OCI-LY7 (cell line): ENCODE data around the gene HTT.

Experiments
- EZH2phosphoT487 ChIP-seq: fragments of 200-600 bp; sonication (generic); IDR thresholded peaks from 2 replicates; pipeline ENCODE4 v1.6.1; 2018; ENCODE audit warnings: low read depth, borderline replicate concordance, mild to moderate bottlenecking, mixed run types, antibody characterized with exemption, low read length, moderate library complexity, mixed read lengths
- TF ChIP-seq, protein P1 (sequence below): fragments of 200-600 bp; sonication (generic); conservative IDR thresholded peaks from 2 replicates; pipeline ENCODE4 v1.5.1; 2014; ENCODE audit warnings: mild to moderate bottlenecking, antibody characterized with exemption, low read length, moderate library complexity, mixed read lengths

- TF ChIP-seq, protein P1, sequence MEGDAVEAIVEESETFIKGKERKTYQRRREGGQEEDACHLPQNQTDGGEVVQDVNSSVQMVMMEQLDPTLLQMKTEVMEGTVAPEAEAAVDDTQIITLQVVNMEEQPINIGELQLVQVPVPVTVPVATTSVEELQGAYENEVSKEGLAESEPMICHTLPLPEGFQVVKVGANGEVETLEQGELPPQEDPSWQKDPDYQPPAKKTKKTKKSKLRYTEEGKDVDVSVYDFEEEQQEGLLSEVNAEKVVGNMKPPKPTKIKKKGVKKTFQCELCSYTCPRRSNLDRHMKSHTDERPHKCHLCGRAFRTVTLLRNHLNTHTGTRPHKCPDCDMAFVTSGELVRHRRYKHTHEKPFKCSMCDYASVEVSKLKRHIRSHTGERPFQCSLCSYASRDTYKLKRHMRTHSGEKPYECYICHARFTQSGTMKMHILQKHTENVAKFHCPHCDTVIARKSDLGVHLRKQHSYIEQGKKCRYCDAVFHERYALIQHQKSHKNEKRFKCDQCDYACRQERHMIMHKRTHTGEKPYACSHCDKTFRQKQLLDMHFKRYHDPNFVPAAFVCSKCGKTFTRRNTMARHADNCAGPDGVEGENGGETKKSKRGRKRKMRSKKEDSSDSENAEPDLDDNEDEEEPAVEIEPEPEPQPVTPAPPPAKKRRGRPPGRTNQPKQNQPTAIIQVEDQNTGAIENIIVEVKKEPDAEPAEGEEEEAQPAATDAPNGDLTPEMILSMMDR: no peak
- no peak for TF ChIP-seq EZH2phosphoT487
Measured at GRCh38 chr4:3291411-3291968, 217.0 kb downstream of the HTT start.
